KMS-11 (cell line): ENCODE measurements around the gene LRRC56.

ENCODE experiments used
- H2AFZ ChIP-seq: fragments of 200-600 bp; sonication (generic); 2 replicates; pipeline ENCODE4 v1.6.1; 2016; ENCODE audit warnings: antibody characterized with exemption, mixed run types, low read depth
- H3K27ac ChIP-seq: fragments of 200-600 bp; sonication (generic); 2 replicates; pipeline ENCODE4 v1.6.1; 2016; ENCODE audit warnings: mild to moderate bottlenecking, mixed run types
- H3K27me3 ChIP-seq: fragments of 200-600 bp; sonication (generic); 2 replicates; pipeline ENCODE4 v1.6.1; 2017; ENCODE audit warnings: mild to moderate bottlenecking, low read depth, mixed run types, moderate library complexity; ENCODE audit not compliant: insufficient read depth
- H3K36me3 ChIP-seq: fragments of 200-600 bp; sonication (generic); 2 replicates; pipeline ENCODE4 v1.6.1; 2017; ENCODE audit warnings: mild to moderate bottlenecking, mixed run types; ENCODE audit not compliant: insufficient read depth
- H3K4me1 ChIP-seq: fragments of 200-600 bp; sonication (generic); 2 replicates; pipeline ENCODE4 v1.6.1; 2016; ENCODE audit warnings: mild to moderate bottlenecking, low read depth, mixed run types; ENCODE audit not compliant: poor library complexity, severe bottlenecking
- H3K4me2 ChIP-seq: fragments of 200-600 bp; sonication (generic); 2 replicates; pipeline ENCODE4 v1.7.0; 2016; ENCODE audit warnings: mild to moderate bottlenecking, mixed run types
- H3K4me3 ChIP-seq: fragments of 200-600 bp; sonication (generic); IDR thresholded peaks from 2 replicates; pipeline ENCODE4 v1.6.1; 2017; ENCODE audit warnings: low read depth, low read length, mixed read lengths; ENCODE audit not compliant: insufficient read depth
- H3K79me2 ChIP-seq: fragments of 200-600 bp; sonication (generic); 2 replicates; pipeline ENCODE4 v1.6.1; 2016; ENCODE audit warnings: low read depth, mixed run types; ENCODE audit not compliant: insufficient read depth
- H3K9ac ChIP-seq: fragments of 200-600 bp; sonication (generic); 2 replicates; pipeline ENCODE4 v1.6.1; 2016; ENCODE audit warnings: mild to moderate bottlenecking, mixed run types
- H4K20me1 ChIP-seq: fragments of 200-600 bp; sonication (generic); 2 replicates; pipeline ENCODE4 v1.6.1; 2016; ENCODE audit warnings: mild to moderate bottlenecking, mixed run types; ENCODE audit not compliant: insufficient read depth
- CTCF ChIP-seq: fragments of 200-600 bp; sonication (generic); conservative IDR thresholded peaks from 2 replicates; pipeline ENCODE4 v1.6.1; 2017; ENCODE audit warnings: low read depth, mild to moderate bottlenecking, antibody characterized with exemption, low read length, moderate library complexity, mixed read lengths

LRRC56 gene

GRCh38 chr11:496834-497564, 40.3 kb upstream of the LRRC56 start:
- Histone ChIP-seq H4K20me1 (no peaks in the 10 kb centered on the region), H3K9ac (no peak overlapping the region), H3K4me3 (no peak overlapping the region), H3K27me3 (no peaks in the 10 kb centered on the region), H3K27ac (no peak overlapping the region), H3K4me1 (no peaks in the 10 kb centered on the region), H3K79me2 (no peaks in the 10 kb centered on the region), H2AFZ (no peak overlapping the region), H3K36me3 (no peaks in the 10 kb centered on the region), H3K4me2 (no peak overlapping the region)
- no peak for TF ChIP-seq CTCF

GRCh38 chr11:497565-498296, 39.6 kb upstream of the LRRC56 start:
- H4K20me1 ChIP-seq = no peaks in the 10 kb centered on the region
- no peak overlapping the region for H3K27ac ChIP-seq
- H3K9ac ChIP-seq = no peak overlapping the region
- no peak overlapping the region for H2AFZ ChIP-seq
- H3K36me3 ChIP-seq = no peaks in the 10 kb centered on the region
- no peaks in the 10 kb centered on the region for H3K4me1 ChIP-seq
- H3K4me2 ChIP-seq = no peak overlapping the region
- TF ChIP-seq CTCF = no peak
- H3K27me3 ChIP-seq = no peaks in the 10 kb centered on the region
- H3K4me3 ChIP-seq = no peak overlapping the region
- H3K79me2 ChIP-seq = no peaks in the 10 kb centered on the region

- no peak for TF ChIP-seq CTCF
- Histone ChIP-seq H3K27me3 (no peaks in the 10 kb centered on the region), H3K9ac (no peak overlapping the region), H3K4me2 (no peak overlapping the region), H3K4me1 (no peaks in the 10 kb centered on the region), H3K27ac (no peak overlapping the region), H3K79me2 (no peaks in the 10 kb centered on the region), H3K36me3 (no peaks in the 10 kb centered on the region), H3K4me3 (no peak overlapping the region), H4K20me1 (no peaks in the 10 kb centered on the region), H2AFZ (no peak overlapping the region)
These were observed 38.8 kb upstream of the LRRC56 start for GRCh38 chr11:498297-499181.

GRCh38 chr11:499201-500076, 37.9 kb upstream of the LRRC56 start:
- Histone ChIP-seq H3K4me2 (no peak overlapping the region), H3K27me3 (no peaks in the 10 kb centered on the region), H3K9ac (no peak overlapping the region), H2AFZ (no peak overlapping the region), H4K20me1 (no peaks in the 10 kb centered on the region), H3K4me3 (no peak overlapping the region), H3K36me3 (no peaks in the 10 kb centered on the region), H3K4me1 (no peaks in the 10 kb centered on the region), H3K79me2 (no peaks in the 10 kb centered on the region; the same call in 1 of the 2 replicates), H3K27ac (no peak overlapping the region)
- TF ChIP-seq CTCF = no peak
